ENCODE data around the gene STRN3. TPM values are rescaled to one million over a fixed set of nuclear protein-coding genes. Genes with fewer than 3 reads are reported as not detected.

Gene STRN3
- total RNA-seq, 6 donors from 2014 or later, result 21.9 to 61.4 (median 29.4) TPM

- Histone ChIP-seq H3K4me3 (no peak overlapping the region), H3K27ac (no peak overlapping the region), H3K36me3 (no peaks in the 10 kb centered on the region), H3K4me1 (peaks cover 0 to 9% (median 6%) of the 10 kb centered on the region in 4 donors), H3K27me3 (no peaks in the 10 kb centered on the region), H3K9me3 (no peaks in the 10 kb centered on the region)
- DNase-seq (no peak), ATAC-seq (ENCODE audit: low FRiP score in 2 of 2) (no peak)
- 91 to 94% methylated on average over 5 of the region's 5 CpGs for WGBS, 2 donors
- no peak for TF ChIP-seq POLR2A (IDR thresholded peaks at IDR 0.05)
- TF ChIP-seq, protein P1, sequence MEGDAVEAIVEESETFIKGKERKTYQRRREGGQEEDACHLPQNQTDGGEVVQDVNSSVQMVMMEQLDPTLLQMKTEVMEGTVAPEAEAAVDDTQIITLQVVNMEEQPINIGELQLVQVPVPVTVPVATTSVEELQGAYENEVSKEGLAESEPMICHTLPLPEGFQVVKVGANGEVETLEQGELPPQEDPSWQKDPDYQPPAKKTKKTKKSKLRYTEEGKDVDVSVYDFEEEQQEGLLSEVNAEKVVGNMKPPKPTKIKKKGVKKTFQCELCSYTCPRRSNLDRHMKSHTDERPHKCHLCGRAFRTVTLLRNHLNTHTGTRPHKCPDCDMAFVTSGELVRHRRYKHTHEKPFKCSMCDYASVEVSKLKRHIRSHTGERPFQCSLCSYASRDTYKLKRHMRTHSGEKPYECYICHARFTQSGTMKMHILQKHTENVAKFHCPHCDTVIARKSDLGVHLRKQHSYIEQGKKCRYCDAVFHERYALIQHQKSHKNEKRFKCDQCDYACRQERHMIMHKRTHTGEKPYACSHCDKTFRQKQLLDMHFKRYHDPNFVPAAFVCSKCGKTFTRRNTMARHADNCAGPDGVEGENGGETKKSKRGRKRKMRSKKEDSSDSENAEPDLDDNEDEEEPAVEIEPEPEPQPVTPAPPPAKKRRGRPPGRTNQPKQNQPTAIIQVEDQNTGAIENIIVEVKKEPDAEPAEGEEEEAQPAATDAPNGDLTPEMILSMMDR (IDR thresholded peaks at IDR 0.05), result no peak
- no peak for TF ChIP-seq EP300 (IDR thresholded peaks at IDR 0.05)
- TF ChIP-seq POLR2AphosphoS5 (IDR thresholded peaks at IDR 0.05), result no peak
Observed at GRCh38 chr14:31030469-31030868, 4.3 kb upstream of the STRN3 start.

GRCh38 chr14:31029016-31029970 lies 3.1 kb upstream of the STRN3 start:
- DNase-seq, result no peak
- peaks cover 6 to 15% (median 13%) of the 10 kb centered on the region in 4 donors for H3K4me1 ChIP-seq
- WGBS, 2 donors, result 89 to 94% methylated on average over 2 to 3 of the region's 3 CpGs
- no peak overlapping the region for H3K4me3 ChIP-seq
- TF ChIP-seq POLR2AphosphoS5 (IDR thresholded peaks at IDR 0.05), result no peak
- no peak for TF ChIP-seq POLR2A (IDR thresholded peaks at IDR 0.05)
- no peak for TF ChIP-seq EP300 (IDR thresholded peaks at IDR 0.05)
- TF ChIP-seq, protein P1 (IDR thresholded peaks at IDR 0.05), result no peak
- H3K9me3 ChIP-seq, result no peaks in the 10 kb centered on the region
- ATAC-seq (ENCODE audit: low FRiP score in 2 of 2), result no peak
- no peaks in the 10 kb centered on the region for H3K27me3 ChIP-seq
- no peaks in the 10 kb centered on the region for H3K36me3 ChIP-seq
- H3K27ac ChIP-seq, result no peak overlapping the region

GRCh38 chr14:31027847-31028246 lies 1.7 kb upstream of the STRN3 start:
- WGBS, 2 donors, result 95% methylated on average over 1 of the region's 1 CpG
- no peaks in the 10 kb centered on the region for H3K36me3 ChIP-seq
- H3K4me1 ChIP-seq, result peaks cover 19 to 30% (median 22%) of the 10 kb centered on the region in 4 donors
- TF ChIP-seq, protein P1 (IDR thresholded peaks at IDR 0.05), result no peak
- no peak for TF ChIP-seq POLR2A (IDR thresholded peaks at IDR 0.05)
- no peak for TF ChIP-seq POLR2AphosphoS5 (IDR thresholded peaks at IDR 0.05)
- no peak for TF ChIP-seq EP300 (IDR thresholded peaks at IDR 0.05)
- H3K4me3 ChIP-seq, result peak overlapping the region in 3 of 4 donors; percentile 63 to 90 (median 67)
- H3K27me3 ChIP-seq, result no peaks in the 10 kb centered on the region
- H3K9me3 ChIP-seq, result no peaks in the 10 kb centered on the region
- peak overlapping the region in 2 of 4 donors; percentile 98 to 100 for H3K27ac ChIP-seq
- DNase-seq (no peak), ATAC-seq (ENCODE audit: low FRiP score in 2 of 2) (no peak)

GRCh38 chr14:31026450-31027235 lies 464 bp upstream of the STRN3 start:
- H3K36me3 ChIP-seq, result no peaks in the 10 kb centered on the region
- H3K4me1 ChIP-seq, result peaks cover 19 to 30% (median 23%) of the 10 kb centered on the region in 4 donors
- H3K27ac ChIP-seq, result peak overlapping the region; percentile 97 to 100 (median 98)
- DNase-seq, result peak; percentile 97 to 98
- TF ChIP-seq POLR2A (IDR thresholded peaks at IDR 0.05) (peak in 3 of 4 donors; percentile 46 to 85 (median 59)), POLR2AphosphoS5 (IDR thresholded peaks at IDR 0.05) (peak; percentile 27 to 79), EP300 (IDR thresholded peaks at IDR 0.05) (no peak)
- TF ChIP-seq, protein P1 (IDR thresholded peaks at IDR 0.05), result peak in 1 of 6 experiments; percentile 33
- peak overlapping the region; percentile 63 to 90 (median 72) for H3K4me3 ChIP-seq
- no peaks in the 10 kb centered on the region for H3K27me3 ChIP-seq
- 0 to 1% methylated on average over 27 to 48 of the region's 48 CpGs for WGBS, 2 donors
- no peaks in the 10 kb centered on the region for H3K9me3 ChIP-seq
- peak; percentile 98 to 100 for ATAC-seq (ENCODE audit: low FRiP score in 2 of 2)
